Measurements from ENCODE around the gene TCF7L2. TPM values are rescaled to one million over a fixed set of nuclear protein-coding genes. Genes with fewer than 3 reads are reported as not detected.

TCF7L2 gene
- total RNA-seq, 1 experiment from 2014 or later: 45.2 TPM

- Histone ChIP-seq H3K4me3 (ENCODE audit: low read depth in 2 of 2, low read length in 2 of 2) (no peak overlapping the region), H3K27me3 (ENCODE audit: control insufficient read depth, insufficient read depth, low read length) (no peaks in the 10 kb centered on the region), H3K4me1 (ENCODE audit: control insufficient read depth, insufficient read depth, low read length) (peaks cover 90% of the 10 kb centered on the region), H3K36me3 (ENCODE audit: control insufficient read depth, insufficient read depth, low read length) (0 out of 2 replicates have a peak, but pooled peaks cover 3% of the 10 kb centered on the region), H3K27ac (ENCODE audit: low read length) (peak overlapping the region; percentile 97), H3K9me3 (ENCODE audit: control insufficient read depth, insufficient read depth, low read depth, low read length) (no peaks in the 10 kb centered on the region)
- CTCF ChIA-PET: no interaction called here
- DNase-seq (ENCODE audit: low read depth, low spot score) (no peak), ATAC-seq (no peak)
- POLR2A ChIA-PET: no interaction called here
- BruUV-seq (replicated peaks): no TSS peak
- intact Hi-C loops (cut with micrococcal nuclease; ENCODE audit: unreplicated experiment) (loop anchor here (5.0 kb wide), 1 partner anchor 103 kb away; the partner anchor contains the start of gene TCF7L2), in situ Hi-C loops (cut with HindIII; ENCODE audit: low pct_unique_long_range_greater_than_20kb, low sequenced_read_pairs) (no loop called here)
- TF ChIP-seq TCF7L2 (IDR thresholded peaks at IDR 0.05; ENCODE audit: low read depth, low read length) (no peak), CTCF (IDR thresholded peaks at IDR 0.05) (no peak), POLR2AphosphoS5 (IDR thresholded peaks at IDR 0.05; ENCODE audit: low read depth, low read length) (no peak), REST (IDR thresholded peaks at IDR 0.05; ENCODE audit: insufficient read depth in 1 of 2, low read depth in 2 of 2, low read length in 1 of 2) (no peak), SIN3A (IDR thresholded peaks at IDR 0.05; ENCODE audit: borderline replicate concordance, insufficient read depth, low read depth, low read length) (no peak)
Measured at GRCh38 chr10:113055458-113055857, 105.4 kb downstream of the TCF7L2 start.

GRCh38 chr10:113056030-113056429 lies 106.0 kb downstream of the TCF7L2 start:
- intact Hi-C loops (cut with micrococcal nuclease; ENCODE audit: unreplicated experiment) (loop anchor here (5.0 kb wide), 1 partner anchor 104 kb away; the partner anchor contains the start of gene TCF7L2), in situ Hi-C loops (cut with HindIII; ENCODE audit: low pct_unique_long_range_greater_than_20kb, low sequenced_read_pairs) (no loop called here)
- CTCF ChIA-PET: interaction anchor here (0.6 kb wide), 1 partner anchor 72 kb away, joined by 12 read pairs; no protein-coding TSS in a partner anchor
- no TSS peak for BruUV-seq (replicated peaks)
- 0 out of 2 replicates have a peak, but pooled peaks cover 3% of the 10 kb centered on the region for H3K36me3 ChIP-seq (ENCODE audit: control insufficient read depth, insufficient read depth, low read length)
- TF ChIP-seq REST (IDR thresholded peaks at IDR 0.05; ENCODE audit: insufficient read depth in 1 of 2, low read depth in 2 of 2, low read length in 1 of 2) (no peak), TCF7L2 (IDR thresholded peaks at IDR 0.05; ENCODE audit: low read depth, low read length) (no peak), CTCF (IDR thresholded peaks at IDR 0.05) (no peak), POLR2AphosphoS5 (IDR thresholded peaks at IDR 0.05; ENCODE audit: low read depth, low read length) (no peak), SIN3A (IDR thresholded peaks at IDR 0.05; ENCODE audit: borderline replicate concordance, insufficient read depth, low read depth, low read length) (no peak)
- no peak for DNase-seq (ENCODE audit: low read depth, low spot score)
- POLR2A ChIA-PET: no interaction called here
- no peaks in the 10 kb centered on the region for H3K27me3 ChIP-seq (ENCODE audit: control insufficient read depth, insufficient read depth, low read length)
- ATAC-seq: no peak
- H3K4me3 ChIP-seq (ENCODE audit: low read depth in 2 of 2, low read length in 2 of 2): no peak overlapping the region
- H3K27ac ChIP-seq (ENCODE audit: low read length): peak overlapping the region; percentile 97
- H3K4me1 ChIP-seq (ENCODE audit: control insufficient read depth, insufficient read depth, low read length): peaks cover 90% of the 10 kb centered on the region
- H3K9me3 ChIP-seq (ENCODE audit: control insufficient read depth, insufficient read depth, low read depth, low read length): no peaks in the 10 kb centered on the region
